Ovary (tissue), 9 donors: ENCODE results near the gene GGA3. TPM values are rescaled to one million over a fixed set of nuclear protein-coding genes. Genes with fewer than 3 reads are reported as not detected.

Source experiments
- DNase-seq, 5 donors: peaks; one replicate each; pipeline ENCODE4 v3.0.0-alpha.2; 2019 to 2020
- H3K27ac ChIP-seq, 2 donors: fragments of 200-600 bp; one replicate each; pipeline versions ENCODE4 v1.5.1 to v1.8.0; 2019 to 2022
- H3K27me3 ChIP-seq: fragments of 200-600 bp; one replicate; pipeline ENCODE4 v1.8.0; 2022
- H3K36me3 ChIP-seq: fragments of 200-600 bp; sonication (generic); one replicate; pipeline ENCODE4 v1.5.1; 2019
- H3K4me1 ChIP-seq: one replicate; pipeline ENCODE4 v1.8.1; 2013; ENCODE audit warnings: mild to moderate bottlenecking, moderate library complexity; ENCODE audit not compliant: insufficient read depth
- H3K4me3 ChIP-seq: fragments of 200-600 bp; sonication (generic); one replicate; pipeline ENCODE4 v1.5.1; 2017
- H3K9me3 ChIP-seq, 2 donors: fragments of 200-600 bp in 1 of 2; sonication (generic) in 1 of 2; one replicate each; pipeline versions ENCODE4 v1.5.1 to v1.8.1; 2013 to 2019; ENCODE audit warnings: mild to moderate bottlenecking in 1 of 2, moderate library complexity in 1 of 2
- EP300 ChIP-seq: sonication (generic); formaldehyde crosslinking; IDR thresholded peaks from one replicate; pipeline ENCODE4 v1.6.1; 2017; ENCODE audit warnings: antibody characterized with exemption
- POLR2A ChIP-seq: fragments of 450-650 bp; IDR thresholded peaks from one replicate; pipeline ENCODE4 v1.6.1; 2017; ENCODE audit warnings: antibody characterized with exemption, mild to moderate bottlenecking, moderate library complexity
- WGBS, 3 donors: extraction: QIAGEN DNeasy Blood & Tissue Kit in 1 of 3; methylation state at CpG; one replicate each; pipeline versions ENCODE4 v1.1.5 to v1.1.7; 2013 to 2017; 5-methylcytosine and 5-hydroxymethylcytosine counted together
- intact Hi-C, 4 donors: fragments of 100-400 bp; cut with DNase I; formaldehyde crosslinking; loops; one replicate each; pipeline versions ENCODE4 v1.11.0 to v1.15.1; 2022 to 2023
- polyA plus RNA-seq, 2 donors: library from polyadenylated mRNA; stranded (reverse); fragments of 200-250 nt in 1 of 2; fragments of 350-450 nt in 1 of 2; fragmentation: Illumina TruSeq in 1 of 2; extraction: RNeasy Lipid Tissue Mini Kit (QIAGEN cat#74804) in 1 of 2; gene quantifications; one replicate each; pipeline ENCODE4 v1.2.3, GENCODE V29; 2013 to 2014
- total RNA-seq, 7 donors: library from RNA; depleted of rRNA in 2 of 7; stranded (reverse); fragments of >200 nt in 2 of 7; fragmentation: NEBNext Ultra II Directional in 3 of 7; extraction: Animal tissue kit (Norgen Biotek cat#: 25700) in 3 of 7; gene quantifications; one replicate each; pipeline versions ENCODE4 v1.1.0 to v1.2.4, GENCODE V29; 2016 to 2023
- TF ChIP-seq, protein P1 (sequence below), 3 donors: fragments of 450-650 bp in 2 of 3; fragments of 200-600 bp in 1 of 3; IDR thresholded peaks; one replicate each; pipeline versions ENCODE4 v1.5.1 to v1.8.0; 2016 to 2022; ENCODE audit warnings: antibody characterized with exemption in 3 of 3, mild to moderate bottlenecking in 1 of 3
- donor health status: DM: no; HTN: no; CAD: no; lungs with moderate emphysema.
- donor health status: DM: no; HTN: no; CAD: no.
- donor health status: Bipolar disorder and iron deficiency.
- donor health status: DM: yes; HTN: yes; CAD: no.
- donor health status: DM: no; HTN: no; CAD: no.
- donor health status: DM: yes; HTN: yes; CAD: no.

GGA3 gene
- total and polyA plus RNA-seq, 9 donors: 18.2 to 48.9 (median 38.3) TPM

DNA sequence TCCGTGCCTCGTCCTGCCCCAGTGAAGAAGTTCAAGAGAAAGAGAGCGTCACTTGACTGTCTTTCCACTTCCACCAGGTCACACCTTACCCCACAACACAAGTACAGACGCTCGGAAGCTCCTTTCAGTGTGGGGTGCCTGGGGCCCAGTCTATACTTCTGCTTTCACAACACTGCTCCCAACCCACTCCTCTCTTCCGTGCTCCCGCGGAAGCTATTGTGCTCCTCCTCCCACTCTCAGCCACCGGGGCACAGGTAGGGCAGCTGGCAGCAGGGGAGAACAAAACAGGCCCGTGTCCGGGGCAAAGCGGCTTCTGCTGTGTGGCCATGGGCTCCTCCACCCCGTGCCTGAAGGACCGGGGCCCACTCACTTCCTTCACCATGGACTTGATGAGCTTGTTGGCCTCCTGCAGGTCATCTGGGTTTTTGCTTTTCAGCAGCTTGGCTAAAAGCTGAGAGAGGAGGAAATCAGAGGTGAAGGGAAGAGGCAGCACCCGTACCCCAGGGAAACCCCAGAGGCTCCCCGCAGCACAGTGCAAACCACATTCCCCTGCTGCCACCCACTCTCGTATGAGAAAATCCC, 18.9 kb downstream of the GGA3 start:
- H3K27ac ChIP-seq: no peak overlapping the region
- intact Hi-C loops: no loop called here
- no peaks in the 10 kb centered on the region for H3K4me1 ChIP-seq
- H3K36me3 ChIP-seq: no peaks in the 10 kb centered on the region
- whole genome bisulfite sequencing, 3 donors: 86 to 89% (median 86%) methylated on average over 17 of the region's 17 CpGs
- no peak overlapping the region for H3K4me3 ChIP-seq
- TF ChIP-seq, protein P1, sequence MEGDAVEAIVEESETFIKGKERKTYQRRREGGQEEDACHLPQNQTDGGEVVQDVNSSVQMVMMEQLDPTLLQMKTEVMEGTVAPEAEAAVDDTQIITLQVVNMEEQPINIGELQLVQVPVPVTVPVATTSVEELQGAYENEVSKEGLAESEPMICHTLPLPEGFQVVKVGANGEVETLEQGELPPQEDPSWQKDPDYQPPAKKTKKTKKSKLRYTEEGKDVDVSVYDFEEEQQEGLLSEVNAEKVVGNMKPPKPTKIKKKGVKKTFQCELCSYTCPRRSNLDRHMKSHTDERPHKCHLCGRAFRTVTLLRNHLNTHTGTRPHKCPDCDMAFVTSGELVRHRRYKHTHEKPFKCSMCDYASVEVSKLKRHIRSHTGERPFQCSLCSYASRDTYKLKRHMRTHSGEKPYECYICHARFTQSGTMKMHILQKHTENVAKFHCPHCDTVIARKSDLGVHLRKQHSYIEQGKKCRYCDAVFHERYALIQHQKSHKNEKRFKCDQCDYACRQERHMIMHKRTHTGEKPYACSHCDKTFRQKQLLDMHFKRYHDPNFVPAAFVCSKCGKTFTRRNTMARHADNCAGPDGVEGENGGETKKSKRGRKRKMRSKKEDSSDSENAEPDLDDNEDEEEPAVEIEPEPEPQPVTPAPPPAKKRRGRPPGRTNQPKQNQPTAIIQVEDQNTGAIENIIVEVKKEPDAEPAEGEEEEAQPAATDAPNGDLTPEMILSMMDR (IDR thresholded peaks at IDR 0.05): no peak
- TF ChIP-seq EP300: no peak
- TF ChIP-seq POLR2A: no peak
- no peaks in the 10 kb centered on the region for H3K9me3 ChIP-seq
- DNase-seq: no peak
- no peaks in the 10 kb centered on the region for H3K27me3 ChIP-seq

DNA sequence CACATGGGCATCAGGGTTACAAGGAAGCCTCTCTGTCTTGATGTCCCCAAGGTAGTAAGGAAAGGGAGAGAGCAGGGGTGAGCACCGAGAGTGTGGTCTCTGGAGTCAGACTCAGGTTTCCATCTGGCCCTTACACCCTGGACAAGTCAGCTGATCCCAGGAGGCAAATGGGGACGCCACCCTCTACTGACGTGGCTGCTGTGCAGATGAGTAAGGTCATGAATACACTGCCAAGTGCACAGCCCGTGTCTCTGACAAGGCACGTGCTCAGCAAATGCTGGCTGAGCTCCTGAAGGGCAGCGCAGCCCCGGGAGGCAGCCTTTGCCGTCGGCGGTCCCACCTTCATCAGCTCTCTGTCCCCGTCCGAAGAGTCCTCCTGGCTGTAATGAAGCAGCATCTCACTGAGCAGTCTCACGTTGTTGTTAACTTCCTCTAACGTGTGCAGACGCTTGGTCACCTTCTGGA, 19.4 kb downstream of the GGA3 start:
- WGBS, 3 donors: 63 to 77% (median 71%) methylated on average over 15 of the region's 15 CpGs

DNA sequence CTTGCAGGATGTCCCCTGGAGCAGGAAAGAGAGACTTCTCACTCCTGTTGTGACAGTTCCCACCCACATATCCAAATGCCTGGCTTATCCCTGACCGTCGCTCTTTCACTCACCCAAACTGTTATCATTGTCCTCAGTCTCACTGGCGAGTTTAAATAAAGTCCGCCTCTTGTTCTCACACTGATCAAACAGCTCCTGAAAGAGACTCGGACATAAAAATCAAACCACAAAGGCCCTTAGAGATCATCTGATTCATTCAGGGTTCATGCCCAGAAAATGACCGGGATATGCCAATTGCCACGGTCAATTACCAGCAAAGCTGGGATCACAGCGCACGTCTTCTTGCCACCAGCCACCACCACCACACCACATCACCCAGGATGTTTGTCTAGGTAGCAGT, 19.9 kb downstream of the GGA3 start:
- DNase-seq: no peak
- intact Hi-C loops: no loop called here
- 88 to 95% (median 90%) methylated on average over 9 of the region's 9 CpGs for WGBS, 3 donors
- no peak for TF ChIP-seq EP300
- TF ChIP-seq POLR2A: no peak
- TF ChIP-seq, protein P1 (IDR thresholded peaks at IDR 0.05): no peak
- Histone ChIP-seq H3K36me3 (no peaks in the 10 kb centered on the region), H3K27ac (no peak overlapping the region), H3K4me1 (no peaks in the 10 kb centered on the region), H3K27me3 (no peaks in the 10 kb centered on the region), H3K9me3 (no peaks in the 10 kb centered on the region), H3K4me3 (no peak overlapping the region)

More for the DNA sequence above, 19.4 kb downstream of the GGA3 start:
- H3K4me1 ChIP-seq: no peaks in the 10 kb centered on the region
- H3K36me3 ChIP-seq: no peaks in the 10 kb centered on the region
- no peak overlapping the region for H3K27ac ChIP-seq
- H3K4me3 ChIP-seq: no peak overlapping the region
- H3K27me3 ChIP-seq: no peaks in the 10 kb centered on the region
- DNase-seq: no peak
- no peaks in the 10 kb centered on the region for H3K9me3 ChIP-seq
- TF ChIP-seq POLR2A (no peak), EP300 (no peak)
- TF ChIP-seq, protein P1 (IDR thresholded peaks at IDR 0.05): no peak
- intact Hi-C loops: no loop called here

DNA sequence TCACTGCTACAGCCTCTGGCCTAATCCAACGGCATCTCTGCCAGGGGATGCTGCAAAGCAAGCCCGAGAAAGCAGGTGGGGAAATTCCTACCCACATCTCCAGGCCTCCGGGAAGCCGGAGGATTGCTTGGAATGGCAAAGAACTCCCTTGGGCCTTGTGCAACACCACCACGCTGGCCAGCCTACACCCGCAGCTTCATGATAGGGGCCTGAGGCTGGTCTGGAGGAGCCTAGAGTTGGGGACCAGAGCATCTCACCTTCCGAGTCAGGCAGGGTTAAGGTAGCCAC, 20.3 kb downstream of the GGA3 start:
- TF ChIP-seq, protein P1 (IDR thresholded peaks at IDR 0.05): no peak
- no peak for TF ChIP-seq EP300
- TF ChIP-seq POLR2A: no peak
- no peak for DNase-seq
- H3K36me3 ChIP-seq: no peaks in the 10 kb centered on the region
- H3K27ac ChIP-seq: no peak overlapping the region
- WGBS, 3 donors: 43 to 71% (median 67%) methylated on average over 7 of the region's 7 CpGs
- no peaks in the 10 kb centered on the region for H3K4me1 ChIP-seq
- H3K27me3 ChIP-seq: no peaks in the 10 kb centered on the region
- intact Hi-C loops: no loop called here
- no peak overlapping the region for H3K4me3 ChIP-seq
- no peaks in the 10 kb centered on the region for H3K9me3 ChIP-seq
